Measurements from ENCODE around the gene CNEP1R1. TPM values are rescaled to one million over a fixed set of nuclear protein-coding genes. Genes with fewer than 3 reads are reported as not detected.

The CNEP1R1 gene
- total and polyA plus RNA-seq, 10 of the 15 experiments (the other 5 are each of a cell fraction or from before 2014, with no cell fraction given), result 11.5 to 29.2 (median 15.6) TPM

DNA sequence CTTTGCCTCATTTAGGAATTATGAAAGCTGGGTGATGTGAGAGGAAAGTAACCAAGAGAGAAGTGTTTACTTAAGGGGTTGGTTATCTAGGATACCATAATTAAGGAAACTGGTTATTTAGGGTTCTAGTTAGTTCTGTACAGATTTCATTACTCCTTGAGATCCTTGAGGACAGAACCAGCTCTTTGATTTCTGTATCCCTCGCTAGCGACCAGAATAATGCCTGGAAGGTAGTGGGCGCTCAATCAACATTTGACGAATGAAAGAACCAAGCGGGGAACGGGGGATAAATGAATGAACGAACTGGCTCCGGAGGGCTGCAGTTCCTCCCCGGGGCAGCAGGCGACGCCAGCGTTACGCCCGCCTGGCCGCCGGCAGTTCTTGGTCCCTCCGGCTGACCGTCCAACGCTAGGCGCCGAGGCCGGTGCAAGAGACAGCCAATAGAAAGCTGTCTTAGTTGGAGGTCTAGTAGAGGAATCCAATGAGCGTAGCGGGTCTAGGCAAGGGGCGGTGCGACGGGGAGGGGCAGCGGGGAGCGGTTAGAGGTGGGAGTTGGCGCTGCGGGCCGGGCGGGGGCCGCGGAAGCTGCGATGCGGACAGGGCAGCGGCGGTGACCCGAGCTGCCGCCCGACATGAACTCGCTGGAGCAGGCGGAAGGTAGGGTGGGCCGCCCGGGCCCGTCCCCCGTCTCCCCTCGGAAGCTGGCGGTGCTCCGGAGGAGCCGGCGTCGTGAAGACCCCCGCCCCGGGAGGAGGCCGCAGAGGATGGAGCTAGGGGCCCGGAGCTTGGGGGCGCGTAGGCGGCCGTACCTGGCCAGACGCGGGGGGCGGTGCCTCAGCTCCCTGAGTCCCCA, at the start of gene CNEP1R1 (continued):
- TF ChIP-seq, protein P1, sequence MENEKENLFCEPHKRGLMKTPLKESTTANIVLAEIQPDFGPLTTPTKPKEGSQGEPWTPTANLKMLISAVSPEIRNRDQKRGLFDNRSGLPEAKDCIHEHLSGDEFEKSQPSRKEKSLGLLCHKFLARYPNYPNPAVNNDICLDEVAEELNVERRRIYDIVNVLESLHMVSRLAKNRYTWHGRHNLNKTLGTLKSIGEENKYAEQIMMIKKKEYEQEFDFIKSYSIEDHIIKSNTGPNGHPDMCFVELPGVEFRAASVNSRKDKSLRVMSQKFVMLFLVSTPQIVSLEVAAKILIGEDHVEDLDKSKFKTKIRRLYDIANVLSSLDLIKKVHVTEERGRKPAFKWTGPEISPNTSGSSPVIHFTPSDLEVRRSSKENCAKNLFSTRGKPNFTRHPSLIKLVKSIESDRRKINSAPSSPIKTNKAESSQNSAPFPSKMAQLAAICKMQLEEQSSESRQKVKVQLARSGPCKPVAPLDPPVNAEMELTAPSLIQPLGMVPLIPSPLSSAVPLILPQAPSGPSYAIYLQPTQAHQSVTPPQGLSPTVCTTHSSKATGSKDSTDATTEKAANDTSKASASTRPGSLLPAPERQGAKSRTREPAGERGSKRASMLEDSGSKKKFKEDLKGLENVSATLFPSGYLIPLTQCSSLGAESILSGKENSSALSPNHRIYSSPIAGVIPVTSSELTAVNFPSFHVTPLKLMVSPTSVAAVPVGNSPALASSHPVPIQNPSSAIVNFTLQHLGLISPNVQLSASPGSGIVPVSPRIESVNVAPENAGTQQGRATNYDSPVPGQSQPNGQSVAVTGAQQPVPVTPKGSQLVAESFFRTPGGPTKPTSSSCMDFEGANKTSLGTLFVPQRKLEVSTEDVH (IDR thresholded peaks at IDR 0.05; ENCODE audit: low read depth, partially characterized antibody), result no peak
- TF ChIP-seq, protein P2, sequence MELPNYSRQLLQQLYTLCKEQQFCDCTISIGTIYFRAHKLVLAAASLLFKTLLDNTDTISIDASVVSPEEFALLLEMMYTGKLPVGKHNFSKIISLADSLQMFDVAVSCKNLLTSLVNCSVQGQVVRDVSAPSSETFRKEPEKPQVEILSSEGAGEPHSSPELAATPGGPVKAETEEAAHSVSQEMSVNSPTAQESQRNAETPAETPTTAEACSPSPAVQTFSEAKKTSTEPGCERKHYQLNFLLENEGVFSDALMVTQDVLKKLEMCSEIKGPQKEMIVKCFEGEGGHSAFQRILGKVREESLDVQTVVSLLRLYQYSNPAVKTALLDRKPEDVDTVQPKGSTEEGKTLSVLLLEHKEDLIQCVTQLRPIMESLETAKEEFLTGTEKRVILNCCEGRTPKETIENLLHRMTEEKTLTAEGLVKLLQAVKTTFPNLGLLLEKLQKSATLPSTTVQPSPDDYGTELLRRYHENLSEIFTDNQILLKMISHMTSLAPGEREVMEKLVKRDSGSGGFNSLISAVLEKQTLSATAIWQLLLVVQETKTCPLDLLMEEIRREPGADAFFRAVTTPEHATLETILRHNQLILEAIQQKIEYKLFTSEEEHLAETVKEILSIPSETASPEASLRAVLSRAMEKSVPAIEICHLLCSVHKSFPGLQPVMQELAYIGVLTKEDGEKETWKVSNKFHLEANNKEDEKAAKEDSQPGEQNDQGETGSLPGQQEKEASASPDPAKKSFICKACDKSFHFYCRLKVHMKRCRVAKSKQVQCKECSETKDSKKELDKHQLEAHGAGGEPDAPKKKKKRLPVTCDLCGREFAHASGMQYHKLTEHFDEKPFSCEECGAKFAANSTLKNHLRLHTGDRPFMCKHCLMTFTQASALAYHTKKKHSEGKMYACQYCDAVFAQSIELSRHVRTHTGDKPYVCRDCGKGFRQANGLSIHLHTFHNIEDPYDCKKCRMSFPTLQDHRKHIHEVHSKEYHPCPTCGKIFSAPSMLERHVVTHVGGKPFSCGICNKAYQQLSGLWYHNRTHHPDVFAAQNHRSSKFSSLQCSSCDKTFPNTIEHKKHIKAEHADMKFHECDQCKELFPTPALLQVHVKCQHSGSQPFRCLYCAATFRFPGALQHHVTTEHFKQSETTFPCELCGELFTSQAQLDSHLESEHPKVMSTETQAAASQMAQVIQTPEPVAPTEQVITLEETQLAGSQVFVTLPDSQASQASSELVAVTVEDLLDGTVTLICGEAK (IDR thresholded peaks at IDR 0.05; ENCODE audit: borderline replicate concordance), result peak; percentile 27; the same call in 1 of the 2 replicates
- TF ChIP-seq EED (IDR thresholded peaks at IDR 0.05; ENCODE audit: low read depth) (no peak), SMAD5 (IDR thresholded peaks at IDR 0.05; ENCODE audit: low read depth) (no peak), CBX3 (IDR thresholded peaks at IDR 0.05; ENCODE audit: borderline replicate concordance, low read depth) (no peak), EZH2 (IDR thresholded peaks at IDR 0.05; ENCODE audit: borderline replicate concordance, control insufficient read depth, low read depth, low read length) (no peak), DPF2 (IDR thresholded peaks at IDR 0.05) (peak; percentile 81), GATAD2B (conservative IDR thresholded peaks at IDR 0.05; ENCODE audit: low read depth) (peak; percentile 81; the same call in 1 of the 2 replicates), ZSCAN29 (IDR thresholded peaks at IDR 0.05) (peak; percentile 54; the same call in 1 of the 2 replicates), CREM (IDR thresholded peaks at IDR 0.05; ENCODE audit: low read depth) (peak; percentile 44; the same call in 1 of the 2 replicates), CREB1 (IDR thresholded peaks at IDR 0.05; ENCODE audit: low read depth) (peak; percentile 73), SP1 (IDR thresholded peaks at IDR 0.05; ENCODE audit: low read depth, low read length) (peak; percentile 98), ZNF207 (IDR thresholded peaks at IDR 0.05; ENCODE audit: borderline replicate concordance) (peak; percentile 59; the same call in 1 of the 2 replicates), RBBP5 (conservative IDR thresholded peaks at IDR 0.05) (no peak)
- TF ChIP-seq, protein P3, sequence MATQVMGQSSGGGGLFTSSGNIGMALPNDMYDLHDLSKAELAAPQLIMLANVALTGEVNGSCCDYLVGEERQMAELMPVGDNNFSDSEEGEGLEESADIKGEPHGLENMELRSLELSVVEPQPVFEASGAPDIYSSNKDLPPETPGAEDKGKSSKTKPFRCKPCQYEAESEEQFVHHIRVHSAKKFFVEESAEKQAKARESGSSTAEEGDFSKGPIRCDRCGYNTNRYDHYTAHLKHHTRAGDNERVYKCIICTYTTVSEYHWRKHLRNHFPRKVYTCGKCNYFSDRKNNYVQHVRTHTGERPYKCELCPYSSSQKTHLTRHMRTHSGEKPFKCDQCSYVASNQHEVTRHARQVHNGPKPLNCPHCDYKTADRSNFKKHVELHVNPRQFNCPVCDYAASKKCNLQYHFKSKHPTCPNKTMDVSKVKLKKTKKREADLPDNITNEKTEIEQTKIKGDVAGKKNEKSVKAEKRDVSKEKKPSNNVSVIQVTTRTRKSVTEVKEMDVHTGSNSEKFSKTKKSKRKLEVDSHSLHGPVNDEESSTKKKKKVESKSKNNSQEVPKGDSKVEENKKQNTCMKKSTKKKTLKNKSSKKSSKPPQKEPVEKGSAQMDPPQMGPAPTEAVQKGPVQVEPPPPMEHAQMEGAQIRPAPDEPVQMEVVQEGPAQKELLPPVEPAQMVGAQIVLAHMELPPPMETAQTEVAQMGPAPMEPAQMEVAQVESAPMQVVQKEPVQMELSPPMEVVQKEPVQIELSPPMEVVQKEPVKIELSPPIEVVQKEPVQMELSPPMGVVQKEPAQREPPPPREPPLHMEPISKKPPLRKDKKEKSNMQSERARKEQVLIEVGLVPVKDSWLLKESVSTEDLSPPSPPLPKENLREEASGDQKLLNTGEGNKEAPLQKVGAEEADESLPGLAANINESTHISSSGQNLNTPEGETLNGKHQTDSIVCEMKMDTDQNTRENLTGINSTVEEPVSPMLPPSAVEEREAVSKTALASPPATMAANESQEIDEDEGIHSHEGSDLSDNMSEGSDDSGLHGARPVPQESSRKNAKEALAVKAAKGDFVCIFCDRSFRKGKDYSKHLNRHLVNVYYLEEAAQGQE (IDR thresholded peaks at IDR 0.05; ENCODE audit: low read depth, low read length), result no peak
